HCT116 (cell line): ENCODE results near the gene MAN1A1.

ENCODE experiments used
- CBX3 ChIP-seq: IDR thresholded peaks from 2 replicates; pipeline ENCODE4 v1.6.1; 2012; ENCODE audit warnings: low read depth
- CEBPB ChIP-seq: IDR thresholded peaks from 2 replicates; pipeline ENCODE4 v1.6.1; 2012; ENCODE audit warnings: low read depth
- ELF1 ChIP-seq: IDR thresholded peaks from 2 replicates; pipeline ENCODE4 v1.6.1; 2012; ENCODE audit warnings: low read depth, borderline replicate concordance
- EZH2 ChIP-seq: fragments of 200-600 bp; sonication (generic); IDR thresholded peaks from 2 replicates; pipeline ENCODE4 v1.6.1; 2017; ENCODE audit warnings: antibody characterized with exemption, mixed run types
- EZH2phosphoT487 ChIP-seq: fragments of 200-600 bp; IDR thresholded peaks from 2 replicates; pipeline ENCODE4 v1.6.1; 2018; ENCODE audit warnings: antibody characterized with exemption, borderline replicate concordance
- POLR2A ChIP-seq: IDR thresholded peaks from 2 replicates; pipeline ENCODE4 v1.7.0; 2011; ENCODE audit warnings: borderline replicate concordance; ENCODE audit not compliant: insufficient read depth, insufficient read length; ENCODE audit errors: extremely low read depth
- POLR2AphosphoS5 ChIP-seq: IDR thresholded peaks from 2 replicates; pipeline ENCODE4 v1.6.1; 2011; ENCODE audit warnings: mild to moderate bottlenecking, low read depth, low read length, moderate library complexity
- RAD21 ChIP-seq: IDR thresholded peaks from 2 replicates; pipeline ENCODE4 v1.6.1; 2012; ENCODE audit warnings: low read depth, mild to moderate bottlenecking
- ZFX ChIP-seq: fragments of 450-650 bp; IDR thresholded peaks from 2 replicates; pipeline ENCODE4 v1.6.1; 2017
- ZNF274 ChIP-seq: fragments of 200-500 bp; sonication (Bioruptor generic); IDR thresholded peaks from 2 replicates; pipeline ENCODE4 v1.6.1; 2014; ENCODE audit warnings: mild to moderate bottlenecking, low read depth, low read length, inconsistent platforms
- TF ChIP-seq, protein P1 (sequence below), 3 experiments: fragments of 200-600 bp in 1 of 3; sonication (generic) in 1 of 3; IDR thresholded peaks in 2 of 3; conservative IDR thresholded peaks in 1 of 3; 2 replicates each; pipeline ENCODE4 v1.5.1; 2012 to 2017; ENCODE audit warnings: low read depth in 2 of 3, low read length in 2 of 3, antibody characterized with exemption in 1 of 3, borderline replicate concordance in 1 of 3, control low read depth in 1 of 3, mild to moderate bottlenecking in 1 of 3, mixed read lengths in 1 of 3, mixed run types in 1 of 3, moderate library complexity in 1 of 3; ENCODE audit not compliant: insufficient read depth in 1 of 3
- TF ChIP-seq, protein P2 (sequence below): IDR thresholded peaks from 2 replicates; pipeline ENCODE4 v1.6.1; 2012

DNA sequence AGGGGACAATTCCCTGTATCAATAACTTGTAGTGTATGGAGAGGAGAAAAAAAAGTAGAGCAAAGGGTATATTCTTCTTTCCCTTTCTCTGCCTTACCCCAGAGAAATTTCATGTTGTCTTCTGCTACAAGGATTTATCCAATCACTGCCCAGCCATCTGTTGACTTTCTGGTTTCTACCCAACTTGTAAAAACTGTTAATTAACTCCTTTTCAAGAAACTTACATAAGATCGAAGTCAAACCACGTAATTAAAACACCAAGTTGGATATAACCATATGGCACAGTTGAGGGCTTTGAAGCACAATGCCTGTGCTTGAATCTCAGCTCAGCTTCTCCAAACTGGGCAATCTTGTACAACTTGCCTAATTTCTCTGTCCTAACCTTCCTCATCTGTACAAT is 99.5 kb downstream of the MAN1A1 start:
- TF ChIP-seq EZH2, result no peak
- no peak for TF ChIP-seq CEBPB
- TF ChIP-seq, protein P1, sequence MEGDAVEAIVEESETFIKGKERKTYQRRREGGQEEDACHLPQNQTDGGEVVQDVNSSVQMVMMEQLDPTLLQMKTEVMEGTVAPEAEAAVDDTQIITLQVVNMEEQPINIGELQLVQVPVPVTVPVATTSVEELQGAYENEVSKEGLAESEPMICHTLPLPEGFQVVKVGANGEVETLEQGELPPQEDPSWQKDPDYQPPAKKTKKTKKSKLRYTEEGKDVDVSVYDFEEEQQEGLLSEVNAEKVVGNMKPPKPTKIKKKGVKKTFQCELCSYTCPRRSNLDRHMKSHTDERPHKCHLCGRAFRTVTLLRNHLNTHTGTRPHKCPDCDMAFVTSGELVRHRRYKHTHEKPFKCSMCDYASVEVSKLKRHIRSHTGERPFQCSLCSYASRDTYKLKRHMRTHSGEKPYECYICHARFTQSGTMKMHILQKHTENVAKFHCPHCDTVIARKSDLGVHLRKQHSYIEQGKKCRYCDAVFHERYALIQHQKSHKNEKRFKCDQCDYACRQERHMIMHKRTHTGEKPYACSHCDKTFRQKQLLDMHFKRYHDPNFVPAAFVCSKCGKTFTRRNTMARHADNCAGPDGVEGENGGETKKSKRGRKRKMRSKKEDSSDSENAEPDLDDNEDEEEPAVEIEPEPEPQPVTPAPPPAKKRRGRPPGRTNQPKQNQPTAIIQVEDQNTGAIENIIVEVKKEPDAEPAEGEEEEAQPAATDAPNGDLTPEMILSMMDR (IDR thresholded peaks at IDR 0.05 in 2 of 3, conservative IDR thresholded peaks at IDR 0.05 in 1 of 3; ENCODE audit: borderline replicate concordance in 1 of 3, insufficient read depth in 1 of 3, low read depth in 2 of 3, low read length in 2 of 3), result no peak
- no peak for TF ChIP-seq RAD21
- TF ChIP-seq POLR2AphosphoS5, result no peak
- TF ChIP-seq POLR2A, result no peak
- no peak for TF ChIP-seq EZH2phosphoT487
- no peak for TF ChIP-seq ZNF274
- no peak for TF ChIP-seq ELF1
- TF ChIP-seq CBX3, result no peak
- TF ChIP-seq, protein P2, sequence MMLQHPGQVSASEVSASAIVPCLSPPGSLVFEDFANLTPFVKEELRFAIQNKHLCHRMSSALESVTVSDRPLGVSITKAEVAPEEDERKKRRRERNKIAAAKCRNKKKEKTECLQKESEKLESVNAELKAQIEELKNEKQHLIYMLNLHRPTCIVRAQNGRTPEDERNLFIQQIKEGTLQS, result no peak
- TF ChIP-seq ZFX, result no peak
